Activated CD4-positive, CD25-positive, alpha-beta regulatory T cell treated with anti-CD3 and anti-CD28 coated beads, Interleukin-2, amount 50 U/mL, for 72 hours (primary cell): ENCODE measurements around the gene BNIP2.

Experiments used
- DNase-seq: peaks from one replicate; pipeline ENCODE4 v3.0.0; 2021

Gene BNIP2

GRCh38 chr15:59622289-59622688 lies 66.8 kb downstream of the BNIP2 start:
- no peak for DNase-seq

- DNase-seq, result no peak
Measured at GRCh38 chr15:59618406-59618805, 70.7 kb downstream of the BNIP2 start.

DNA sequence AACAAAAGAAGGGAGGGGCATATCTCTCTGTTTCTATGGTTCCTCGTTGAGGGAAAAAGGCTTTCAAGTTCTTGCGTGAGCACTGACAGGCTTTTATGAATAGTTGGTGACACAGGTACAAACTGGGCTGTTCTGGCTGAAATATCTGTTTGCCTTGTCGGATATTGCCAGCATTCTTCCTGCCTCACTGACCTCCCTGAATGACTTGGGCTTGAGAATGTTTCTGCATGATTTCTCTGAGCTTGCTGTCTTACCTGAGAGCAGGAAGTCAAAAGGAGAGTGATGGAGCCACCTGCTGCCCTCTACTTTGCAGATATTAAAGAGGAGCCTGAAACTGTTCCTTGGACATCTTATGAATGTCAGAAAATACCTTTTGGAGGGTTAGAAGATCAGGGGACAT lies 72.7 kb downstream of the BNIP2 start:
- DNase-seq, result no peak

DNA sequence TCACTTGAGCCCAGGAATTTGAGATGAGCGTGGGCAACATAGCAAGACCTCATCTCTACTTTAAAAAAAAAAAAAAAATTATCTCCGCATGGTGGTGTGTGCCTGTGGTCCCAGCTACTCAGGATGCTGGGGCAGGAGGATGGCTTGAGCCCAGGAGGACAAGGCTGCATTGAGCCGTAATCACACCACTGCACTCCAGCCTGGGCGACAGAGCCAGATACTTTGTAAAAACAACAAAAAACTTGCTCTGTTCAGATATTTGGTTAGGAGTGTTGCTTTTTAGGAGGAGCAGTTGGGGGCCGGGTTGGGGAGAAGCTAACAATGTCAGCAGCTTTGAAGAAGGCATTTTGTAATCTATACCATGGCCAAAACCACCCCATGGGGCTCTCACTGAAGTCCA lies 73.5 kb downstream of the BNIP2 start:
- DNase-seq, result no peak

- DNase-seq, result no peak
Measured at GRCh38 chr15:59614153-59614552, 75.0 kb downstream of the BNIP2 start.

- DNase-seq, result no peak
Measured at GRCh38 chr15:59611276-59612260, 77.6 kb downstream of the BNIP2 start, which contains the start of gene GCNT3. GCNT3 (plus strand) TSS chr15:59611783; CDS start chr15:59618239, 6,456 bp downstream.

DNA sequence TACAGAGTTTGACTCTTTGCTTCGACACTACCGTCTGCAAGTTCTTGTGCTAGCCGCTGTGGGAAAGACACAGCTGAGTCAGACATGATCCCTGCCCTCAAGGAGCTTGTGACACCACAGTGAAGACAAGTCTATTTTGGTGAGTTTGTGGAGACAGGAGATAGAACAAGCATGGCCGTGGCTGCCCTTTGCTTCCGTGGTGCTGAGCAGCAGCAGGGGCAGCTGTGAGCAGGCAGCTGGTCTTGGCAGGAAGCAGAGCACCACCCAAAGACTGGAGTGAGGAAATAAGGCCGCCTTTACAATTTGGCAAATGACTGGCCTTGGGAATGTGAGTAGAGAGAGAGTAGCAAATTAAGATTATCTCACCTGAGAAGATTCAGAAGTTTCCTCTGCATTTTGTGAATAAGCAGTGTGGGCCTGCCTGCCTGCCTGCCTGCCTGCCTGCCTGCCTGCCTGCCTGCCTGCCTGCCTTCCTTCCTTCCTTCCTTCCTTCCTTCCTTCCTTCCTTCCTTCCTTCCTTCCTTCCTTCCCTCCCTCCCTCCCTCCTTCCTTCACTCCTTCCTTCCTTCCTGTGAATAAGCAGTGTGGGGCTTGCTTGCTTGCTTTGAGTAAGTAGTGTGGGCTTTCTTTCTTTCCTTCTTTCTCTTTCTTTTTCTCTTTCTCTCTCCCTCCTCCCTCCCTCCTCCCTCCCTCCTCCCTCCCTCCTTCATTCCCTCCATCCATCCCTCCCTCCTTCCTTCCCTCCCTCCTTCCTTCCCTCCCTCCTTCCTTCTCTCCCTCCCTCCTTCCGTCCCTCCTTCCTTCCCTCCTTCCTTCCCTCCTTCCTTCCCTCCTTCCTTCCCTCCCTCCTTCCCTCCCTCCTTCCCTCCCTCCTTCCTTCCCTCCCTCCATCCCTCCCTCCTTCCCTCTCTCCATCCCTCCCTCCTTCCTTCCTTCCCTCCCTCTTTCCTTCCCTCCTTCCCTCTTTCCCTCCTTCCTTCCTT lies 79.1 kb downstream of the BNIP2 start:
- no peak for DNase-seq
